GM11168 (cell line): Measurements from ENCODE around the gene POU6F2.

Experiments
- in situ Hi-C: fragments of 300-500 bp; cut with MboI; formaldehyde crosslinking; loops from one replicate; pipeline ENCODE4 v1.12.0; 2022; ENCODE audit warnings: low sequenced_read_pairs; ENCODE audit not compliant: unreplicated experiment

The POU6F2 gene

DNA sequence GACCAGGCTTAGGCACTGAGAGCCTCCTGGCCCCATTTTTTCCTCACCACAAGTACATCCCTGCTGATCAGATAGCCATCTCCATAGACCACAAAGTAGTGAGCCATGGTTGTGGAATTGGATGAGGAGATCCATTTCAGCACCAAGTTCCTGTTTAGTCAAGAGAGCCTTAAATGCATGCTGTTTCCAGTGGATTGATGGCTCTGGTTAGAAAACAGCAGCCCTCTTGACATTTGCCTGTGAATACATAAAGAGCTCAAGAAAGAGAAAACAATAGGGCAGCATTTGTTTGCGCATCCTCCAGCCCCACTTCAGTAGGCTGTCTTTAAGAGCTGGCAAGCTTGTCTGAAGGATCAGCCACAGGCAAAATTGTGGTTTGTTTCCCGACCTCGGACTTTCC, 251.2 kb downstream of the POU6F2 start:
- in situ Hi-C loops = no loop called here

DNA sequence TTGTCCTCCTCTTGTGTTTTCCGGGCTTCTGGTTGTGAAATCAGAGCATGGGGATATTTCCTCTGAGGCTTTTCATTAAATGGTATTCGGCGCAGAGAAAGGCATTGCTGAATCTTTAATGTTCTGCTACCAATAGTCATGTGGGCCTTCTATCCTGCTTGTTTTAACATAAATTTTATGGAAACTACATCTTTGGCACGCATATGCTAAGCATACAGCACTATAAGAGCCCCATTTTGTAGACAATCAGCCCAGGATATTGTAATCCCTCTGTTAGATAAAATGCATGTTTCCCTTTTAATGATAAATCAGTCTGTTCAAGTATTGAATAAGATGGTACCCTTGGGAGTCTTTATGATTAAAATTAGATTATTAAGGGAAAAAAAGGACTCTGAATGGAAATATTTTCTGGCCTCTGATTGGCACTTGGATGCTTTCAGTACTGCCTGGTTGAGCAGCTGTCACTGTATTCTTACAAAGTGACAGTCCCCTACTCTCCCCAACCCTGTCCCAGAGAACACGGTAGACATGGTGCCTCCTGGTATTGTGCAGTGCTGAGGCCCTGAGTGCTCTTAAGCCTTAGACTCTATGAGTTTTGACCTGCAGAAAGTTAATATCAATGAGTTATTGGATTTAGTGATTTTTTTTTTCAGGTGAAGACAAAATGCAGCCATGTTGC, 256.3 kb downstream of the POU6F2 start:
- in situ Hi-C loops = no loop called here

DNA sequence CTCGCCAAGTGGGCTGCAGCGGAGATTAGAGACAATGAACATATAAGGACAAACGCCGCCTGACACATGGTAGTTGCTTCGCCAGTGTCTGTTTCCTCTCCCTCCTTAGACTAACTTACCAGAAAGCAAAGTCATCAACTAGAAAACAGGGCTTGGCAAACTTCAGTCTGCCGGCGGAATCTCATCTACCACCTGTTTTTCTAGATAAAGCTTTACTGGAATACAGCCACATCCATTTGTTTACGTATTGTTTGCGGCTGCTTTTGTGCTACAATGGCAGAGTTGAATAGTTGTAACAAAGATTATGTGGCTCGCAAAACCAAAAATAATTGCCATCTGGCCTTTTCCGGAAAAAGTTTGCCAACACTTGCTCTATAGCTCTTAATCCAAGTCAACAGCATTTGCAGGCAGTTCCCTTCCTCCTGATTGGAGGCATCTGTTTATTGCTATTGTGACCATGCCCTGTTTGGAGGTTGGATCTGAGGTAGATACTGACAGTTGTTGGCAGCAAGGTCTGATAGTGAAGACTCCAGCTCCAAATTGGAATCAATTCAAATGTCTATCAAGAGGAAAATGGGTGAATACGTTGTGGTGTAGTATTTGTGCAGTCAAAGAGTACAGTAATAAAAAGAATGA, 260.6 kb downstream of the POU6F2 start:
- in situ Hi-C loops = no loop called here

DNA sequence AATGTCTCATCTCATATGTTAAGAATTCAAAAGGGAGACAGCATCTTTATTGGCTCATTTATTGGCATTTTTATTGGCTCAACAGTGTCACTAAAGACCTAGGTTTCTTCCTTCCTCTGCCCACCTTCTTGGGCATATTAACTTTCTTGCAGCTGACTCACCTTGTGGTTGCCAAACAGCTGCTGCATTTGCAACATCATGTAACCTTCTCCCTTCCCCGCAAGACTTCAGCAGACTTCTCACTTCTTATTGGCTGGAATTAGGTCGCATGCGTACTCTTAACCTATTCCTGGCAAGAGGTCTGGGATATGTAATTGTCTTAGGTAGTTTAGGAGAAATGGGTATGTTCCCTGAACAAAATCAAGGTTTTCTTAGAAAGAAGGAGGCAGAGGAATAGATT, 263.2 kb downstream of the POU6F2 start:
- in situ Hi-C loops = no loop called here

DNA sequence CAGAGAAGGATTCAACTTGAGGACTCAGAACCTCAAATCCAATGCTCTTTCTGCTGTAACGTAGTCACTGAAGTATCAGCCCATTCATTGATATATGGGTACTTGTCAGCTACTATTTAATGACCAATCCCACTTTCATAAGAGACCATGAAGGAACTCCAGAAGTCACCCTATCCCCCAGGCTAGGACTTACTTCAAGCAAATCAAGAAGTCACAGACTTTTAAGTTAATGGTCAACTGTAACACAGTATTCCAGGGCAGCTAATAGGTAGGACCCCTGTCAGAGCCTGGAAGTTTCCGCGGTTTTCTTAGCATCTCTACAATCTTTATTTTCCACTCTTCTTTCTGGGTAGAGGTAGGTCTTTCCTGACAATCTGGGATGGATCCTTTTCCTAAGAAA, 269.9 kb downstream of the POU6F2 start:
- in situ Hi-C loops = no loop called here

- in situ Hi-C loops = no loop called here
These were observed 270.5 kb downstream of the POU6F2 start for GRCh38 chr7:39248041-39248691.

- in situ Hi-C loops = no loop called here
These were observed 271.0 kb downstream of the POU6F2 start for GRCh38 chr7:39248692-39249090.

GRCh38 chr7:39249635-39250152, 272.0 kb downstream of the POU6F2 start:
- in situ Hi-C loops = no loop called here

DNA sequence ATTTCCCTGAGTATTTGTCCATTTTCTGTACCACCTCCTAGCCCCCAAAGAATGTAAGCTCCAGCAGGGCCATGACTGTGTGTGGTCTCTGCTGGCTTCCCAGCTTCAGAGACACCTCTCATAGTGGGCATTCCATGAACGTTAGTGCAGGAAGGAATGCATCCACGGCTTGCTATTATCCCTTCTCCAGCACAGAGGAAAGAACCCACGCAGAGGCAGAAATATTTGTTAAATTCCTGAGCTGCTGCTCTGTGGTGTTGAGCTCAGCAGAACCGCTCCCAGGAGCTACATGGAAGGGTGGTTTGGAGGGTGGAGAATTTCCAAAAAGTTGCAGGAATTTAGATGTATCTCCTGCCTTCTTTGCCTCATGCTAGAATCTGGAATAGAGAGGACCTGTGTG, 275.2 kb downstream of the POU6F2 start:
- in situ Hi-C loops = no loop called here

DNA sequence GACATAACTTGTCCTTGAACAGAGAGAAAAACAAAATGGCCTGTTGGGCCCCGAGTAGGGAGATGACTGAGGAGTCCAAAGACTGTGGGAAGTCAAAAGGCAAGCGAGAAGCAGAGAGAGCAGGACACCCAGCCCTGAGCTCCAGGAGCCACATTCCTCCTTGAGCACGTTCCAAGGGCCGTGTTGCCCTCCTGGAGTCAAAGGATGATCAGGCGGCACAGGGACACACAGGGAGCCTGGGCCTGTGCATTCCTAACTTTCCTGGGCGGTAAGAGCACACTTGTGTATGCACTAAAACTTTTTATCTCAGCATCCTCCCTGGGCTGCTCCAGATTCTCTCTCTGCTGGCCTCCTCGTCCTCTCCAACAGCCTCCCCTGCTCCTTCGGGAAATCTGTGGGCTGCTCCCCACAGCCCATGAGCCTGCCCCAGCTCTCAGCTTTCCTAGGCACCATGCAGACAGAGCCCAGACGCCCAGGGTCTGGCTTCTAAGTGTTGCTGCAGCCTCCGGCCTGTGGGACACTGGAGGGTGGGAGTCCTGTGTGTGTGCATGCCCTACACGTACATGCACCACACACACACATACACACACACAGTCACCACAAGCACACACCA, 281.8 kb downstream of the POU6F2 start:
- in situ Hi-C loops = no loop called here

- in situ Hi-C loops = no loop called here
These were observed 282.7 kb downstream of the POU6F2 start for GRCh38 chr7:39260279-39260844.

DNA sequence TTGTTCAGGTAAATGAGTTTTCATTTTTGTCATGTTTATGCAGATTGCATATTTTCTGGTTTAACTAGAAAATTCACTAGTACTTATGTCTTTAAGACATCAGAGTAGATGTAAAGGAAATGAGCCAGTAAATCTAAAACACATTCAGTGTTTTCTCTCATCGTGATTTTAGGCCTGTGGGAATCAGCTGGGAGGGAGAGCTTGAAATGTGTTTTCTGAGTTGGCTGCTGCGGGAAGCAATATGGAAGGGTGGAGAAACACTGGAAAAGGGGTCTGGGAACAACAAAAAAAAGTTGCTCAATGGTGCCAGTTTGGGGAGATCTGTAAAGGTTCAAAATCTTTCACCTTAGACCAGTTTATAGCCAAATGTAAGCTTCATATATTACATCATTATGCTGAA, 284.1 kb downstream of the POU6F2 start:
- in situ Hi-C loops = no loop called here

- in situ Hi-C loops = no loop called here
These were observed 288.2 kb downstream of the POU6F2 start for GRCh38 chr7:39265641-39266591.

- in situ Hi-C loops = no loop called here
These were observed 291.3 kb downstream of the POU6F2 start for GRCh38 chr7:39269034-39269433.

DNA sequence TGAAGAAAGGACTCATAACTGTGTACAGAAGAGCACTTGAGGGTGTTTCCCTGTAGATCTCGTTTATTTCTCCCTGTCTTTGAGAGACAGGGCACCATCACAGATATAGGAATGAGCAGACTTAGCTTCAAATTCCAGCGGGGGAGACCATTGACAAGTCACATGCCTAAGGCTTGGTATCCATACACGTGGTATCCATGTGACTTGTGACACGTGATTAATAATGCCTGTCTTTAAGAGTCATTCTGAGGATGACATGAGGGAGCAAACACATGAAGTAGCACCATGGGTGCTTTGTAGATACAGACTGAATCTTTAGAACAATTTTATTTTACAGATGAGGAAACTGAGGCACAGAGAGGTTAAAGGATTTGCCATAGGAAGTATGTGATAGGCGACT, 292.3 kb downstream of the POU6F2 start:
- in situ Hi-C loops = no loop called here

DNA sequence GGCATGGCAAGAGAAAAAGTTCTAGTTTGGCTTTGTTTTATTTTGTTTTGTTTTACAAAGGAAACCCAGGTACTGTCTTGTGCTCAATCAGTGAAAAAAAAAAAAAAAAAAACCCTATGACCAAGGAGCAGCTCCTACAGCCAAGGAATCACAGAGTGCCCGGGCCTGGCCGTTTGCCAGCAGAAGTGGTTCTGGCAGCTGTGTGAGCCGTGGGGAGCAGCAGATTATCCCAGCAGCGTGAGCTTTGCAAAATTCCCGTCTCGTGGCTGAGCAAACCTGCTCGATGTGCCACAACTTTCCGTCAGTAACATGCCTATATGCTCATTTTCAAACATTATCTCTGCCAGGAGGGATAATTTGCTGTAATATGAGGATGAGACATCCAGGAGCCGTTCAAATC, 293.7 kb downstream of the POU6F2 start:
- in situ Hi-C loops = no loop called here

DNA sequence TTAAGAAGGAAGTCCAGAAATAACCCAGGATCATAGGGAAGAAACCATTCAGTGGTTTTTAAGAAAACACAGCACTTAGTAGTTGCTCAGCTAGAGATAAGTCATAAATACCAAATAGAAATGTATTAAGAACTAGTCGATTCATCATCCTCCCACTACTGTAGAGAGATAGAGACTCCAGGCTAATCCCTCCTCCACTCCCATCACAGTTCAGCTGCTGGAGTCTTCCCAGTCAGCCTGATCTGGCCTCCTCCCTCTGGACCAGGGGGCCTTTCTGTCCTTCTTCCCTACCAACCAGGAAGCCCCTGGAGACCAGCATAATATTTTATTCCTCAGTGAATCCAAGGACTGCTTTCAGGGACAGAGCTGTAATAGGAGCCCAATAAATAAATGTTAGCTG, 294.4 kb downstream of the POU6F2 start:
- in situ Hi-C loops = no loop called here

GRCh38 chr7:39272691-39273090, 295.0 kb downstream of the POU6F2 start:
- in situ Hi-C loops = no loop called here

GRCh38 chr7:39280337-39280736, 302.6 kb downstream of the POU6F2 start:
- in situ Hi-C loops = no loop called here

DNA sequence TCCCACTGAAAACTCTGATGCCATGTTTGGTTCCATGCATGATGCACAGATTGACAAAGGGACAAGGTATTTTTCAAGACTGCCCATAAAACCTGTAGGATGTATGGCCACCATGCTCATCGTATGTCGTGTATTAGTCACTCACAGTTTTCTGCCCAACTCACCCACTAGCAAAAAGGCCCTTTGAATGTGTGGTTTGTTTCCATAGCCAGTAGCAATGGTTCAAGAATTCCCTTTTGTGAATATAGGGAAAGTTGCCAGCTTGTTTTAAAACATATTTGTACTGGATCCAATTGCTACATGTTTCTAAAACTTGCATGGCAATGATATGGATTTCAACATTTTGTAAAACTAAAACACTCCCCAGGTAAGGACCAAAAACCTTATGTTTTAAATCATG, 307.5 kb downstream of the POU6F2 start:
- in situ Hi-C loops = no loop called here
